Activated CD4-positive, alpha-beta T cell treated with anti-CD3 and anti-CD28 coated beads for 36 hours (primary cell): Measurements from ENCODE around the gene CXCR6. TPM values are rescaled to one million over a fixed set of nuclear protein-coding genes. Genes with fewer than 3 reads are reported as not detected.

ENCODE experiments used
- ATAC-seq: fragments of 200-7000 bp; cut with Tn5 transposase; one replicate; pipeline ENCODE4 v1.10.0; 2021; ENCODE audit warnings: mild to moderate bottlenecking, moderate library complexity
- CTCF ChIA-PET: fragments of 350-600 bp; sonication (Branson Sonifier 250); formaldehyde crosslinking; loops from one replicate; lab custom pipeline; 2021; ENCODE audit warnings: antibody characterized with exemption; lab: Charles Lee
- POLR2A ChIA-PET: fragments of 350-600 bp; sonication (Branson Sonifier 250); formaldehyde crosslinking; loops from one replicate; lab custom pipeline; 2021; ENCODE audit warnings: antibody characterized with exemption, inconsistent platforms; lab: Charles Lee
- DNase-seq: peaks from one replicate; pipeline ENCODE4 v3.0.0-alpha.2; 2020
- H3K27ac Mint-ChIP-seq: one replicate; pipeline ENCODE4 v1.8.0; 2021; ENCODE audit warnings: mixed read lengths
- H3K27me3 Mint-ChIP-seq: one replicate; pipeline ENCODE4 v1.8.0; 2021; ENCODE audit warnings: mixed read lengths
- H3K36me3 Mint-ChIP-seq: one replicate; pipeline ENCODE4 v1.8.0; 2021; ENCODE audit warnings: low read depth, mixed read lengths
- H3K4me1 Mint-ChIP-seq: one replicate; pipeline ENCODE4 v1.8.0; 2021; ENCODE audit warnings: mixed read lengths
- H3K4me3 Mint-ChIP-seq: one replicate; pipeline ENCODE4 v1.8.0; 2021; ENCODE audit warnings: mild to moderate bottlenecking, moderate library complexity, mixed read lengths
- H3K9me3 Mint-ChIP-seq: one replicate; pipeline ENCODE4 v1.8.0; 2021; ENCODE audit warnings: low read depth, mixed read lengths
- intact Hi-C, 2 experiments: fragments of 100-400 bp; cut with DNase I in 1 of 2; cut with micrococcal nuclease in 1 of 2; formaldehyde crosslinking; loops; one replicate each; pipeline versions ENCODE4 v1.14.2 to v1.15.1; 2022 to 2024; cut with DNase I, micrococcal nuclease
- total RNA-seq, 2 experiments: library from RNA; stranded (reverse); gene quantifications; one replicate each; pipeline ENCODE4 v1.2.3, GENCODE V29; 2021

The CXCR6 gene
- total RNA-seq, 2 experiments from 2014 or later = 0.42 to 0.85 TPM

DNA sequence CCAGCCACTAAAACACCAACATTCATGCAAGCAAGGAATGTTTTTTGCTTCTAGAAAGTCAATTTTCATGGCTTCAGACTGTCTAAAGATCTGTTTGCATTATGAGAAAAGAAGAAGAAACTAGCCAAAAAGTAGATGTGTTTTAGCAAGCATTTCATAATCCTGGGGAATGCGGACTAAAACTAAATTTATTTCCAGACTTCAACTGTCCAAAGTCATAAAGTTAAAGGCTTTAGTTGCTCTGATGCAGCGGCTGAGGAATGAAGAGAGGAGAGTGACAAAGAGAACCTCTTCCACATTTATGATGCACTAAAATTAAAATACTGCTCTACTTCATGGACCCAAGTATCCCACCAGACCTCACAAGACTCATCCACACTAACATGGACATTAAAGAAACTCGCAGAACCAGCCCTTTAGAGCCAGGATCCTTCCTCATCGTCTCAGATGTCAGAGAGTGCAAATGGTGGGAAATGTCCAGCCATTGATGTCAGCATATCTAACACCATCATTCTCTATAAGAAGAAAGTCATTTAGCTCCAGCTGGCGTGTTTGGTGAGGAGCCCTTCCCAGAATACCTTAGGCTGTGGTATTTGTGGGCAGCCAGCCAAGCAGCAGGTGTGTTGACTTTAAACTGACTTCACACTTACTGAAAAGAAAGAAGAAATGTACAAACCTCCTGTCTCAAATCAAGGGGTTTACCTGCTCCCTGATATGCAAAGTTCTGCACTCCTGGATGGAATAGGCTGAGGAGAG is 34.9 kb downstream of the CXCR6 start:
- ChIA-PET POLR2A (no interaction called here), CTCF (interaction anchor here (0.6 to 1.6 kb wide), 4 partner anchors 14 to 322 kb away, joined by 3 to 4 read pairs (median 3); no protein-coding TSS in a partner anchor)
- Mint-ChIP-seq H3K36me3 (peaks cover 78% of the 10 kb centered on the region), H3K9me3 (peaks cover 2% of the 10 kb centered on the region), H3K4me3 (peak overlapping the region; percentile 22), H3K27me3 (peaks cover 2% of the 10 kb centered on the region), H3K27ac (peak overlapping the region; percentile 91), H3K4me1 (peaks cover 71% of the 10 kb centered on the region)
- DNase-seq (peak; percentile 82), ATAC-seq (peak; percentile 20)
- intact Hi-C loops = loop anchor here (2.0 to 5.0 kb wide), 3 partner anchors 27 to 559 kb away; partner anchors contain the start of gene CXCR6 (in 1 of the 2)

DNA sequence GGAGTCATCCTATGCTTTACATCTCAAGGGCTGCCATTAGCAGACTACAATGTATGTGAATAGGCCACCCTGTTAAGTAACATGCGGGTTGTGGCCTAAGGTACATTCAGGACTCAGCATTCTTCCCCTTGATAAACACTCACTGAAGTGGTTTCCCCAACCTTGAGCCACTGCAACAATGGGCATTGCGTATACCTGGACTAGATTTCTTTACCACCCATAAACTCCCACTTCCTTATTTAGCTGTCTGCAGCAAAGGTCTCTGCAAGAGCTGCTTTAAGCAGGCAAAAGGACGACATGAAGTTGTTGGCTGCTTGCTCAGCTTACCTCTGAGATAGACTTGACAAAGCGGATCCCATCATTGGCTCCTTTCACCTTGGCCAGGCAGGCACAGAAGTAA is 36.1 kb downstream of the CXCR6 start:
- ATAC-seq (no peak), DNase-seq (no peak)
- Mint-ChIP-seq H3K9me3 (peaks cover 2% of the 10 kb centered on the region), H3K36me3 (peaks cover 81% of the 10 kb centered on the region), H3K4me3 (no peak overlapping the region), H3K4me1 (peaks cover 68% of the 10 kb centered on the region), H3K27me3 (peaks cover 2% of the 10 kb centered on the region), H3K27ac (peak overlapping the region; percentile 39)
- POLR2A ChIA-PET = interaction anchor here (2.2 kb wide), 1 partner anchor 11 kb away, joined by 6 read pairs; no protein-coding TSS in a partner anchor
- intact Hi-C loops = loop anchor here (2.0 to 5.0 kb wide), 3 partner anchors 29 to 558 kb away; partner anchors contain the start of gene CXCR6 (in 1 of the 2)
- CTCF ChIA-PET = interaction anchor here (0.7 to 1.0 kb wide), 2 partner anchors 100 to 932 kb away, joined by 3 read pairs; no protein-coding TSS in a partner anchor

DNA sequence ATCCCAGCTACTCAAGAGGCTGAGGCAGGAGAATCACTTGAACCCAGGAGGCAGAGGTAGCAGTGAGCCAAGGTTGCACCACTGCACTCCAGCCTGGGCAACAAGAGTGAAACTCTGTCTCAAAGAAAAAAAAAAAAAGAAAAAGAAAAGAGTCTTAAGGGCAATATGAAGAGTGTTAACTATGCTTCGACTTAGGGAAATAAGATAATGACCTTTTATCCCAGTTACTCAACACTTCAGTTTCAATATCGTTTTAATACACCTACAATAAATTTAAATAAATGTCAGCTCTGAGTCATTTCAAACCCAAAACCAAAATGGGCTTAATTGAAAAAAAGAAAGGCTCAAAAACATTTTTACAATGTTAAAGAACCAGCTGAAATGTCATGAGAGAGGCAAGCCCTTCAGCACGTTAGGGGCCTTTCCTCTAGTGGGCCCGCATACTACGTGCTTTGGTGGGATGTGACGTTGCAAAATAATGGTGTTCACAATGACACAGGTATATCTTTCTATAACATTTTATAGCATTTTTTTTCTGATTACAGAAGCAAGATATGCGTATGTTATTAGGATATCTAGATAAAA is 37.1 kb downstream of the CXCR6 start:
- Mint-ChIP-seq H3K27ac (peak overlapping the region; percentile 43), H3K36me3 (peaks cover 76% of the 10 kb centered on the region), H3K9me3 (peaks cover 2% of the 10 kb centered on the region), H3K4me1 (peaks cover 64% of the 10 kb centered on the region), H3K4me3 (no peak overlapping the region), H3K27me3 (peaks cover 2% of the 10 kb centered on the region)
- ATAC-seq (peak; percentile 42), DNase-seq (no peak)
- CTCF ChIA-PET = interaction anchor here (0.6 to 1.9 kb wide), 7 partner anchors 11 to 1154 kb away, joined by 3 to 13 read pairs (median 4); partner anchors contain the start of gene CXCR6
- POLR2A ChIA-PET = interaction anchor here (0.7 to 2.2 kb wide), 3 partner anchors 12 to 117 kb away, joined by 3 to 6 read pairs (median 4); no protein-coding TSS in a partner anchor
- intact Hi-C loops = loop anchor here in 1 of 2 experiments (2.0 kb wide), 1 partner anchor 14 kb away; the partner anchor contains the start of gene FYCO1

- Mint-ChIP-seq H3K27me3 (peaks cover 2% of the 10 kb centered on the region), H3K36me3 (peaks cover 73% of the 10 kb centered on the region), H3K27ac (peak overlapping the region; percentile 58), H3K4me3 (no peak overlapping the region), H3K9me3 (peaks cover 2% of the 10 kb centered on the region), H3K4me1 (peaks cover 59% of the 10 kb centered on the region)
- intact Hi-C loops = loop anchor here in 1 of 2 experiments (2.0 kb wide), 1 partner anchor 14 kb away; the partner anchor contains the start of gene FYCO1
- ChIA-PET POLR2A (interaction anchor here (1.3 to 2.2 kb wide), 3 partner anchors 13 to 389 kb away, joined by 4 to 13 read pairs (median 6); no protein-coding TSS in a partner anchor), CTCF (interaction anchor here (0.6 to 1.9 kb wide), 9 partner anchors 12 to 1153 kb away, joined by 3 to 13 read pairs (median 4); partner anchors contain the start of genes CXCR6 and FYCO1)
- ATAC-seq = no peak
- DNase-seq = no peak
Measured at GRCh38 chr3:45980819-45981218, 37.6 kb downstream of the CXCR6 start.

DNA sequence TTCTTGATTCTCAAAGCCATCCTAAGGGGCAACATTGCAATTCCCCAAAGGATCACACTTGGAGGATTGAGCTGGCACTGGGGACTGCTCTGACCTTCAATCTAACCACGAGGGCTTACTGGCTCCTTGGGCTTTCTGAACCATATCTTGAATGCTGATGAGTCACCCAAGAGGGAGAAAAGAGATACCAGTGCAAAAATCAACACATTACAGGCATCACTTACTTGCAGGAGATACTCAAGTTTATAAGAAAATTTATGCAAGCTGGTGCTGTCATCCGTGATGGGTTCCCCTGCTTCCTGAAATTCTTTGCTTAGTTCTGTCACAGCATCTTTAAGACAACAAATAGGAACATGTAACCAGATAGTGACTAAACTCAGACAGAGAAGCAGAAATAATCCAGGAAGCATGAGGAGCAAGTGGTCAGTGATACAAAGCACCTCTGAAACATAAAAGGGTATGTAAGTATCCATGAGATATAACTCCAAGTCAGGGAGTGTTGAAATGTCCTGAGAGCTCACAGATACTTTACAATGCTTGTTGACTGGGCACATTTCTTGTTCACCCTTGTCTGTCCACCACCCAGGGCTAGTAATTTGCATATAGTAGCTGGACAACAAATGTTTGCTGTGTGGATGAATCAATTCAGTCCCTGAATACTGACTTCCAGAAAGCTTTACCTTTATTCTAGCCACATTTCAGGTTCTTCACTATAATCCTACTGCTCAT is 38.2 kb downstream of the CXCR6 start:
- DNase-seq (no peak), ATAC-seq (peak; percentile 61)
- peak overlapping the region; percentile 58 for H3K27ac Mint-ChIP-seq
- POLR2A ChIA-PET = interaction anchor here (1.3 to 2.2 kb wide), 3 partner anchors 13 to 388 kb away, joined by 4 to 13 read pairs (median 6); no protein-coding TSS in a partner anchor
- H3K36me3 Mint-ChIP-seq = peaks cover 70% of the 10 kb centered on the region
- H3K27me3 Mint-ChIP-seq = peaks cover 2% of the 10 kb centered on the region
- intact Hi-C loops = loop anchor here in 1 of 2 experiments (2.0 kb wide), 1 partner anchor 13 kb away; the partner anchor contains the start of gene FYCO1
- CTCF ChIA-PET = interaction anchor here (0.7 to 1.9 kb wide), 8 partner anchors 12 to 330 kb away, joined by 3 to 13 read pairs (median 4); partner anchors contain the start of gene FYCO1
- peaks cover 2% of the 10 kb centered on the region for H3K9me3 Mint-ChIP-seq
- H3K4me1 Mint-ChIP-seq = peaks cover 52% of the 10 kb centered on the region
- no peak overlapping the region for H3K4me3 Mint-ChIP-seq

- no peak overlapping the region for H3K4me3 Mint-ChIP-seq
- ChIA-PET POLR2A (no interaction called here), CTCF (interaction anchor here (0.6 to 1.1 kb wide), 3 partner anchors 40 to 1593 kb away, joined by 3 to 5 read pairs (median 3); partner anchors contain the start of gene CXCR6)
- H3K27ac Mint-ChIP-seq = no peak overlapping the region
- H3K27me3 Mint-ChIP-seq = no peaks in the 10 kb centered on the region
- intact Hi-C loops = no loop called here
- peaks cover 45% of the 10 kb centered on the region for H3K4me1 Mint-ChIP-seq
- peaks cover 56% of the 10 kb centered on the region for H3K36me3 Mint-ChIP-seq
- H3K9me3 Mint-ChIP-seq = no peaks in the 10 kb centered on the region
- ATAC-seq (no peak), DNase-seq (no peak)
Measured at GRCh38 chr3:45983770-45984169, 40.5 kb downstream of the CXCR6 start.

GRCh38 chr3:45984331-45985312 is 41.4 kb downstream of the CXCR6 start:
- Mint-ChIP-seq H3K36me3 (peaks cover 48% of the 10 kb centered on the region), H3K4me1 (peaks cover 45% of the 10 kb centered on the region), H3K27ac (no peak overlapping the region), H3K4me3 (no peak overlapping the region), H3K27me3 (no peaks in the 10 kb centered on the region), H3K9me3 (no peaks in the 10 kb centered on the region)
- DNase-seq (no peak), ATAC-seq (no peak)
- ChIA-PET CTCF (interaction anchor here (1.1 kb wide), 1 partner anchor 114 kb away, joined by 5 read pairs; no protein-coding TSS in a partner anchor), POLR2A (no interaction called here)
- intact Hi-C loops = no loop called here

- H3K4me1 Mint-ChIP-seq = peaks cover 42% of the 10 kb centered on the region
- H3K4me3 Mint-ChIP-seq = no peak overlapping the region
- H3K27ac Mint-ChIP-seq = no peak overlapping the region
- ChIA-PET POLR2A (no interaction called here), CTCF (no interaction called here)
- DNase-seq (no peak), ATAC-seq (no peak)
- no peaks in the 10 kb centered on the region for H3K9me3 Mint-ChIP-seq
- H3K27me3 Mint-ChIP-seq = no peaks in the 10 kb centered on the region
- intact Hi-C loops = no loop called here
- peaks cover 44% of the 10 kb centered on the region for H3K36me3 Mint-ChIP-seq
Measured at GRCh38 chr3:45985532-45986302, 42.5 kb downstream of the CXCR6 start.

- peaks cover 38% of the 10 kb centered on the region for H3K4me1 Mint-ChIP-seq
- H3K4me3 Mint-ChIP-seq = no peak overlapping the region
- no peaks in the 10 kb centered on the region for H3K27me3 Mint-ChIP-seq
- DNase-seq = no peak
- peaks cover 38% of the 10 kb centered on the region for H3K36me3 Mint-ChIP-seq
- ChIA-PET POLR2A (no interaction called here), CTCF (no interaction called here)
- ATAC-seq = no peak
- intact Hi-C loops = no loop called here
- H3K27ac Mint-ChIP-seq = peak overlapping the region; percentile 22
- no peaks in the 10 kb centered on the region for H3K9me3 Mint-ChIP-seq
Measured at GRCh38 chr3:45986303-45986982, 43.2 kb downstream of the CXCR6 start.
